ENCODE data around the gene FKBP5. TPM values are rescaled to one million over a fixed set of nuclear protein-coding genes. Genes with fewer than 3 reads are reported as not detected.

FKBP5 gene
- total and polyA plus RNA-seq, 12 donors: 19.7 to 234 (median 119) TPM

GRCh38 chr6:35713006-35713767 lies 24.5 kb upstream of the FKBP5 start:
- DNase-seq: peak in 1 of 7 donors; percentile 8
- TF ChIP-seq POLR2A (IDR thresholded peaks at IDR 0.05) (no peak), CTCF (IDR thresholded peaks at IDR 0.05) (no peak)
- intact Hi-C loops (cut with DNase I): no loop called here

GRCh38 chr6:35711731-35712130 lies 23.0 kb upstream of the FKBP5 start:
- peak in 2 of 7 donors; percentile 3 to 21 for DNase-seq
- Histone ChIP-seq H3K27me3 (no peaks in the 10 kb centered on the region), H3K9me3 (replicated peaks in 1 of 3) (no peaks in the 10 kb centered on the region), H3K27ac (no peak overlapping the region), H3K4me3 (no peak overlapping the region), H3K36me3 (replicated peaks in 1 of 2) (no peaks in the 10 kb centered on the region), H3K4me1 (replicated peaks in 1 of 2) (no peaks in the 10 kb centered on the region)
- TF ChIP-seq POLR2A (IDR thresholded peaks at IDR 0.05) (no peak), CTCF (IDR thresholded peaks at IDR 0.05) (no peak)
- intact Hi-C loops (cut with DNase I): no loop called here
- WGBS, 4 donors: 82 to 87% (median 83%) methylated on average over 7 of the region's 7 CpGs

More at GRCh38 chr6:35713006-35713767, 24.5 kb upstream of the FKBP5 start:
- H3K36me3 ChIP-seq (replicated peaks in 1 of 2): no peaks in the 10 kb centered on the region
- no peaks in the 10 kb centered on the region for H3K27me3 ChIP-seq
- 90 to 94% (median 93%) methylated on average over 7 of the region's 7 CpGs for WGBS, 4 donors
- H3K4me1 ChIP-seq (replicated peaks in 1 of 2): peaks cover 0 to 7% of the 10 kb centered on the region in 2 donors
- no peak overlapping the region for H3K4me3 ChIP-seq
- no peak overlapping the region for H3K27ac ChIP-seq
- no peaks in the 10 kb centered on the region for H3K9me3 ChIP-seq (replicated peaks in 1 of 3)

- Histone ChIP-seq H3K4me1 (replicated peaks in 1 of 2) (no peaks in the 10 kb centered on the region), H3K27me3 (no peaks in the 10 kb centered on the region), H3K36me3 (replicated peaks in 1 of 2) (no peaks in the 10 kb centered on the region), H3K27ac (no peak overlapping the region), H3K9me3 (replicated peaks in 1 of 3) (no peaks in the 10 kb centered on the region), H3K4me3 (no peak overlapping the region)
- WGBS, 4 donors: 64 to 86% (median 78%) methylated on average over 4 of the region's 4 CpGs
- intact Hi-C loops (cut with DNase I): no loop called here
- peak in 2 of 7 donors; percentile 10 to 48 for DNase-seq
- TF ChIP-seq CTCF (IDR thresholded peaks at IDR 0.05): no peak
- no peak for TF ChIP-seq POLR2A (IDR thresholded peaks at IDR 0.05)
Measured at GRCh38 chr6:35710241-35710847, 21.6 kb upstream of the FKBP5 start.

GRCh38 chr6:35708585-35708984 lies 19.9 kb upstream of the FKBP5 start:
- no peaks in the 10 kb centered on the region for H3K27me3 ChIP-seq

More at GRCh38 chr6:35708585-35708984, 19.9 kb upstream of the FKBP5 start:
- intact Hi-C loops (cut with DNase I): no loop called here
- no peak overlapping the region for H3K4me3 ChIP-seq
- TF ChIP-seq POLR2A (IDR thresholded peaks at IDR 0.05) (no peak), CTCF (IDR thresholded peaks at IDR 0.05) (no peak)
- H3K27ac ChIP-seq: no peak overlapping the region
- no peak for DNase-seq
- H3K9me3 ChIP-seq (replicated peaks in 1 of 3): no peaks in the 10 kb centered on the region
- no peaks in the 10 kb centered on the region for H3K4me1 ChIP-seq (replicated peaks in 1 of 2)
- no peaks in the 10 kb centered on the region for H3K36me3 ChIP-seq (replicated peaks in 1 of 2)

All from adrenal gland (tissue), 12 donors.